GM18508 (cell line): Measurements from ENCODE around the gene LRMDA.
"Not testable (repeated sequence)": the region's sequence is repeated elsewhere in the genome, so short reads cannot be mapped to it uniquely, and the experiment has no call there.

Experiments
- ATAC-seq: cut with Tn5 transposase; IDR thresholded peaks from one replicate; pipeline ENCODE4 v1.9.1; 2021; ENCODE audit warnings: moderate number of reproducible peaks; ENCODE audit not compliant: insufficient read depth, unreplicated experiment

Gene LRMDA

GRCh38 chr10:76554033-76554408 is 1122.6 kb downstream of the LRMDA start:
- ATAC-seq, result no peak

GRCh38 chr10:76554478-76554877 is 1123.1 kb downstream of the LRMDA start:
- ATAC-seq, result no peak

- no peak for ATAC-seq
These were observed 1123.7 kb downstream of the LRMDA start for GRCh38 chr10:76555067-76555670.

GRCh38 chr10:76557366-76557765 is 1125.9 kb downstream of the LRMDA start:
- ATAC-seq, result no peak

GRCh38 chr10:76558586-76558985 is 1127.2 kb downstream of the LRMDA start:
- no peak for ATAC-seq

- no peak for ATAC-seq
These were observed 1127.8 kb downstream of the LRMDA start for GRCh38 chr10:76558996-76559891.

- ATAC-seq, result no peak
These were observed 1128.4 kb downstream of the LRMDA start for GRCh38 chr10:76559892-76560220.

GRCh38 chr10:76560338-76560737 is 1128.9 kb downstream of the LRMDA start:
- ATAC-seq, result no peak

- no peak for ATAC-seq
These were observed 1131.9 kb downstream of the LRMDA start for GRCh38 chr10:76563286-76563685.

GRCh38 chr10:76572021-76572420 is 1140.6 kb downstream of the LRMDA start:
- ATAC-seq, result no peak

- no peak for ATAC-seq
These were observed 1145.0 kb downstream of the LRMDA start for GRCh38 chr10:76576276-76576962.

- no peak for ATAC-seq
These were observed 1146.0 kb downstream of the LRMDA start for GRCh38 chr10:76577455-76577854.

GRCh38 chr10:76581506-76582256 is 1150.3 kb downstream of the LRMDA start:
- ATAC-seq, result no peak

- ATAC-seq, result no peak
These were observed 1151.1 kb downstream of the LRMDA start for GRCh38 chr10:76582531-76582930.

GRCh38 chr10:76583711-76584161 is 1152.3 kb downstream of the LRMDA start:
- ATAC-seq, result no peak

- not testable (repeated sequence) for ATAC-seq
These were observed 1153.0 kb downstream of the LRMDA start for GRCh38 chr10:76584466-76584865.
